Transverse colon (tissue), 4 donors: ENCODE measurements around the gene TMEM26. TPM values are rescaled to one million over a fixed set of nuclear protein-coding genes. Genes with fewer than 3 reads are reported as not detected.

Source experiments
- DNase-seq: peaks from one replicate; pipeline ENCODE4 v3.0.0-alpha.2; 2019
- H3K27ac ChIP-seq, 4 donors: fragments of 200-600 bp; sonication (generic); 2 replicates each; pipeline ENCODE4 v1.5.1; 2016 to 2018; ENCODE audit warnings: inconsistent platforms in 4 of 4
- H3K27me3 ChIP-seq: fragments of 200-600 bp; sonication (generic); 2 replicates; pipeline ENCODE4 v1.5.1; 2017; ENCODE audit warnings: inconsistent platforms
- H3K36me3 ChIP-seq, 4 donors: fragments of 200-600 bp; sonication (generic); 2 replicates each; pipeline ENCODE4 v1.5.1; 2017 to 2019; ENCODE audit warnings: inconsistent platforms in 4 of 4
- H3K4me1 ChIP-seq, 4 donors: fragments of 200-600 bp; sonication (generic); 2 replicates each; pipeline ENCODE4 v1.5.1; 2017 to 2020; ENCODE audit warnings: inconsistent platforms in 4 of 4
- H3K4me3 ChIP-seq, 4 donors: fragments of 200-600 bp; sonication (generic); 1 replicate in 1 of 4; 2 replicates in 3 of 4; pipeline versions ENCODE4 v1.5.1 to v1.6.1; 2017 to 2019; ENCODE audit warnings: inconsistent platforms in 4 of 4
- H3K9me3 ChIP-seq, 2 donors: fragments of 200-600 bp; sonication (generic); 2 replicates each; pipeline ENCODE4 v1.5.1; 2017 to 2019; ENCODE audit warnings: inconsistent platforms in 2 of 2
- EP300 ChIP-seq: sonication (generic); formaldehyde crosslinking; IDR thresholded peaks from one replicate; pipeline ENCODE4 v1.6.1; 2017; ENCODE audit warnings: antibody characterized with exemption, low read depth
- POLR2A ChIP-seq: fragments of 450-650 bp; IDR thresholded peaks from one replicate; pipeline ENCODE4 v1.6.1; 2016; ENCODE audit warnings: antibody characterized with exemption, mild to moderate bottlenecking, moderate library complexity
- POLR2AphosphoS5 ChIP-seq, 3 donors: sonication (generic); formaldehyde crosslinking; IDR thresholded peaks; one replicate each; pipeline ENCODE4 v1.6.1; 2016; ENCODE audit warnings: antibody characterized with exemption in 3 of 3
- WGBS, 2 donors: methylation state at CpG; one replicate each; pipeline ENCODE4 v1.1.5; 2018; ENCODE audit warnings: low coverage in 1 of 2; 5-methylcytosine and 5-hydroxymethylcytosine counted together
- in situ Hi-C, 4 donors: fragments of 200-750 bp; cut with MboI; loops; one replicate each; pipeline versions ENCODE4 v1.15.0 to v1.15.1; 2017; ENCODE audit warnings: low sequenced_read_pairs in 3 of 4, low pct_ligation_motif_present in 1 of 4, low pct_unique_long_range_greater_than_20kb in 1 of 4
- intact Hi-C: fragments of 100-400 bp; cut with DNase I; formaldehyde crosslinking; loops from one replicate; pipeline ENCODE4 v1.15.1; 2023; ENCODE audit warnings: low total_unique reads
- total RNA-seq, 4 donors: library from RNA; depleted of rRNA; stranded (reverse); fragments of >200 nt; gene quantifications; one replicate each; pipeline ENCODE4 v1.1.0, GENCODE V29; 2016
- TF ChIP-seq, protein P1 (sequence below), 5 experiments: fragments of 200-600 bp in 3 of 5; fragments of 450-650 bp in 2 of 5; sonication (generic) in 3 of 5; IDR thresholded peaks; 1 replicate in 2 of 5; 2 replicates in 3 of 5; pipeline ENCODE4 v1.5.1; 2016 to 2017; ENCODE audit warnings: antibody characterized with exemption in 5 of 5, inconsistent platforms in 3 of 5, mild to moderate bottlenecking in 2 of 5, moderate library complexity in 1 of 5

Gene TMEM26
- total RNA-seq, 4 donors from 2014 or later: 0.27 to 3.0 (median 1.9) TPM; not detected in 1

DNA sequence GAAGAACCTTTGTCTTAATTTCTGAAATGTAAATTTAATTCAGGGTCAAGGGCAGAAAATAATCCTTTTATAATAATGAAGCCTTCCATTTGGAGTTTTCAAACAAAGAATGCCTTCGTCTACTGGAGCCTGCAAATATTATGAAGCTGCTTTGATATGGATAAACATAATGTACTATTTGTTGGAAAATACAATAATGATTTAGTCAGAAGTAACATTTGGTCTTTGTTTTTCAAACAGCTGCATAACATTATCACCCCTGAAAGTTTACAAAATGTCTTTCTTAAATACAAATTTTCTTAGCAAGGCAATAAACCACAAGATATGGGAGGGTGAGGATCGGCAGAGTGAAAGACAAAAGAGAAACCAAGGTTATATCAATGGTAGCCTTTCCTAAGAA, 41.5 kb downstream of the TMEM26 start:
- TF ChIP-seq, protein P1, sequence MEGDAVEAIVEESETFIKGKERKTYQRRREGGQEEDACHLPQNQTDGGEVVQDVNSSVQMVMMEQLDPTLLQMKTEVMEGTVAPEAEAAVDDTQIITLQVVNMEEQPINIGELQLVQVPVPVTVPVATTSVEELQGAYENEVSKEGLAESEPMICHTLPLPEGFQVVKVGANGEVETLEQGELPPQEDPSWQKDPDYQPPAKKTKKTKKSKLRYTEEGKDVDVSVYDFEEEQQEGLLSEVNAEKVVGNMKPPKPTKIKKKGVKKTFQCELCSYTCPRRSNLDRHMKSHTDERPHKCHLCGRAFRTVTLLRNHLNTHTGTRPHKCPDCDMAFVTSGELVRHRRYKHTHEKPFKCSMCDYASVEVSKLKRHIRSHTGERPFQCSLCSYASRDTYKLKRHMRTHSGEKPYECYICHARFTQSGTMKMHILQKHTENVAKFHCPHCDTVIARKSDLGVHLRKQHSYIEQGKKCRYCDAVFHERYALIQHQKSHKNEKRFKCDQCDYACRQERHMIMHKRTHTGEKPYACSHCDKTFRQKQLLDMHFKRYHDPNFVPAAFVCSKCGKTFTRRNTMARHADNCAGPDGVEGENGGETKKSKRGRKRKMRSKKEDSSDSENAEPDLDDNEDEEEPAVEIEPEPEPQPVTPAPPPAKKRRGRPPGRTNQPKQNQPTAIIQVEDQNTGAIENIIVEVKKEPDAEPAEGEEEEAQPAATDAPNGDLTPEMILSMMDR (IDR thresholded peaks at IDR 0.05): no peak
- TF ChIP-seq POLR2AphosphoS5 (IDR thresholded peaks at IDR 0.05): no peak
- TF ChIP-seq EP300: no peak
- no peak for TF ChIP-seq POLR2A
- no peak overlapping the region for H3K4me3 ChIP-seq
- DNase-seq: no peak
- WGBS, 2 donors: 49 to 60% methylated on average over 2 of the region's 2 CpGs
- H3K36me3 ChIP-seq: no peaks in the 10 kb centered on the region
- H3K27me3 ChIP-seq: no peaks in the 10 kb centered on the region
- no peak overlapping the region for H3K27ac ChIP-seq
- intact Hi-C loops (no loop called here), in situ Hi-C loops (no loop called here)
- H3K9me3 ChIP-seq: no peaks in the 10 kb centered on the region
- peaks cover 0 to 4% (median 0%) of the 10 kb centered on the region in 4 donors for H3K4me1 ChIP-seq

DNA sequence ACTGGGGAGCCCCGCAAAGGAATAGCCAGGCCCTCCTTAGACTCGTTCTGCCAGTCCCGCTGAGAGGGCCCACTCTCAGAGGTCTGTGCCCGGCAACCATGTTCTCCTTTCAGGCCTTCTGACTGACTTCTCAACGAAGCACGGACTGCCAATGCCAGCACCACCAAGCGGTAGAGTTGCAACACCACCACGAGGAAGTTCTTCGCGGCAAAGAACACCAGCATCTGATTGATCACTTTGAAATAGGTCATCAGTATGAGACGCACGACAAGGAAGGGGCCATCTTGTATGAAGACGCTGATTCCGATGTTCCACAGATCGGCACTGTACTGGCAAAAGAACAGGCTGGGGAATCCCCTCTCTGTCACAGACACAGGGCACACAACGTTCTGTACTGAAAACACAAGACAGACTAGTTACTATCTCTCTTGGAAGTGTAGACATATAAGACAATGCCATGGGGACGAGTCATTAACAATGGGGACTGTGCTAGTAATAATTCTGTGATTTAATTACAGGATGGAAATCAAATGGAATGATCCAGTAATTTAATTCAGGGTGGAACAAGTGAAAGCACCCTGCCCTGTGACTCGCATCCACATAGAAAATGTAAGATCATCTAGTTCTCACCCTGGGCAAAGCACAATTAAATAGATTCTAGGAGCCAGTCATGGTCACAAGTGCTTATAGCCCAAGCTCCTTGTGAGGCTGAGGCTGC, 42.7 kb downstream of the TMEM26 start:
- H3K4me3 ChIP-seq: no peak overlapping the region
- intact Hi-C loops (no loop called here), in situ Hi-C loops (no loop called here)
- no peak for DNase-seq
- no peaks in the 10 kb centered on the region for H3K36me3 ChIP-seq
- WGBS, 2 donors: 87 to 100% methylated on average over 1 to 18 of the region's 18 CpGs
- no peak overlapping the region for H3K27ac ChIP-seq
- TF ChIP-seq, protein P1 (IDR thresholded peaks at IDR 0.05): no peak
- TF ChIP-seq EP300 (no peak), POLR2A (no peak), POLR2AphosphoS5 (IDR thresholded peaks at IDR 0.05) (no peak)
- no peaks in the 10 kb centered on the region for H3K27me3 ChIP-seq
- H3K4me1 ChIP-seq: peaks cover 0 to 4% (median 0%) of the 10 kb centered on the region in 4 donors
- H3K9me3 ChIP-seq: no peaks in the 10 kb centered on the region

DNA sequence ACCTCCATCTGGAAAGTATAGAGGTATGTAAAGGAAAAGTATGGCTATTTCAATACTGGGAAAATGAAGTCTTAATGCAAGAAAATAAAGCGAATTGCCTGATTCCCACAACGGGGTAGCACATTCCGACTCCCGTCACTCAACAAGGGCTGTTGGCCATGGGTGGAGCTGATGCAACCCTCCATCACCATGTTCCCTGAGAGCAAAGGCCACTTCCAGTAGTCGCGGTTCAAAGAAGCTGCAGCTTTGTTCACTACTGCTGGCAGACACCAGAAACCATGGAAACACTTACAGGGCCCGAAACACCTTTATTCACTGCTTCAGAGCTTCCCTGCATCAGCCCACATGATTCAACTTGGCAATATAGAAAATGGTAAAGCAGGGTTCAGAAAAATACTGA, 44.0 kb downstream of the TMEM26 start:
- in situ Hi-C loops: no loop called here
- WGBS, 2 donors: 91 to 94% methylated on average over 7 of the region's 7 CpGs

DNA sequence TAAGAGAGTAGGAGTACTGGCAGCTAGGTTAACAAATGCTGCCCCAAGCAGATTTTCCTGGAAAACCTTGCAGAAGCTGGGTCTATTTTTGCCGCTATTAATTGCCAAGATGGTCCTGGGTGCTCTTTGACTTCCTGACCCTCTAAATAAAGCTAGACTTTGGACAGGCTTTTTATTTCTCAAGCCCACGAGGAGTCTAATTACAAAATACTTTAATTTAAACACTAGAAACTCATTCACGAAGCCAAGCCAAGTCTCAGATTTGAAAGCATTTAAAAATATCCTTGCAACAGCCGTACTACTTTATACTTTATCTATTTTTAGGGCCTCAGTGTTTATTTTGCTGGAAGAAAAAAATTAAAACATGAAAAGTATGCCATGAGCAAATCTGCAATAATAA, 45.1 kb downstream of the TMEM26 start:
- no peaks in the 10 kb centered on the region for H3K36me3 ChIP-seq
- no peak overlapping the region for H3K27ac ChIP-seq
- 41 to 42% methylated on average over 4 of the region's 4 CpGs for WGBS, 2 donors
- in situ Hi-C loops (no loop called here), intact Hi-C loops (no loop called here)
- TF ChIP-seq, protein P1 (IDR thresholded peaks at IDR 0.05): no peak
- TF ChIP-seq POLR2AphosphoS5 (IDR thresholded peaks at IDR 0.05) (no peak), EP300 (no peak), POLR2A (no peak)
- no peak for DNase-seq
- H3K4me1 ChIP-seq: peaks cover 0 to 4% (median 0%) of the 10 kb centered on the region in 4 donors
- H3K4me3 ChIP-seq: no peak overlapping the region
- H3K9me3 ChIP-seq: no peaks in the 10 kb centered on the region
- H3K27me3 ChIP-seq: no peaks in the 10 kb centered on the region

More for the DNA sequence above, 44.0 kb downstream of the TMEM26 start:
- intact Hi-C loops: no loop called here
- no peak for TF ChIP-seq EP300
- no peaks in the 10 kb centered on the region for H3K27me3 ChIP-seq
- no peaks in the 10 kb centered on the region for H3K36me3 ChIP-seq
- no peak overlapping the region for H3K27ac ChIP-seq
- H3K4me1 ChIP-seq: peaks cover 0 to 4% (median 0%) of the 10 kb centered on the region in 4 donors
- H3K4me3 ChIP-seq: no peak overlapping the region
- no peak for DNase-seq
- H3K9me3 ChIP-seq: no peaks in the 10 kb centered on the region

DNA sequence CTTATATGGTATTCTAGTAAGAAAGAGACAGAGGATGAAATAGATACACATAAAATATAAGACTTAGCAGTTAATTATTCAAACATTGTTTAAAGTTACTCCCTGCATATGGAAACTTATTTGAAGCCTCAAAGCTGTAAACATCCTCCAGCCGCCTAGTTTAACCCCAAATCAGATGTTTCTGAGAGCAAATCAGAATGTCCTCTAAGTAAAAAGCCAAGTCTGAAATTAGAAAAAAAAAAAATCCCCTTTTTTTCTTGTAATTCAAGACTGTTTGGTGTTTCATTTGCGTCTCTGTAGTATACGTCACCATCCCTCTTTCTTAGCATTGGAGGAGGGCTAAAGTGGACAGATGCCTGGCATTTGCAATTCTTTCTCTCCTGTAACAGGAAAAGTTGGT, 46.4 kb downstream of the TMEM26 start:
- intact Hi-C loops (no loop called here), in situ Hi-C loops (no loop called here)
- Histone ChIP-seq H3K9me3 (no peaks in the 10 kb centered on the region), H3K36me3 (no peaks in the 10 kb centered on the region), H3K27ac (no peak overlapping the region), H3K4me1 (peaks cover 0 to 4% (median 0%) of the 10 kb centered on the region in 4 donors), H3K27me3 (no peaks in the 10 kb centered on the region), H3K4me3 (no peak overlapping the region)
- TF ChIP-seq EP300: no peak
- TF ChIP-seq, protein P1 (IDR thresholded peaks at IDR 0.05): no peak
- no peak for TF ChIP-seq POLR2AphosphoS5 (IDR thresholded peaks at IDR 0.05)
- no peak for TF ChIP-seq POLR2A
- WGBS, 2 donors: 66 to 71% methylated on average over 3 of the region's 3 CpGs
- DNase-seq: no peak
